Measurements from ENCODE around the gene EEFSEC.

DNA sequence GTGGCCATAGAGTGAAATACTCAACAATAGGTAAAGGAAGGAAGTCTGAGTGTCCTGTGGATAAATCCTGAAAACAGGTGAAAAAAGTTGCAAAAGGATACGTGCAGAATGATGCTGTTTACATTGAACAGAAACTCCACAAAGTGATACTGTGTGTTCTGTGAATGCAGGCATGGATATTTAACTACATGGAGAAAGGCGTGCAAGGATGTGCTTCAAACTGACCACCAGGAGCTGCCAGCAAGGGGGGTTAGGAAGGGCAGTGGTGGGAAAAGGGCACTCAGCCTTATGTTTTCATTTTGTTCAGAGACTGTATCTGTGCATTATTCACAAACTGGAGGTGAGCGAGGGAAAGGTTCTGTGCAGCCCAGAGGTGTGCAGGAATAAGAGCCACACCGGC lies 266.0 kb downstream of the EEFSEC start:
- TF ChIP-seq, protein P1, sequence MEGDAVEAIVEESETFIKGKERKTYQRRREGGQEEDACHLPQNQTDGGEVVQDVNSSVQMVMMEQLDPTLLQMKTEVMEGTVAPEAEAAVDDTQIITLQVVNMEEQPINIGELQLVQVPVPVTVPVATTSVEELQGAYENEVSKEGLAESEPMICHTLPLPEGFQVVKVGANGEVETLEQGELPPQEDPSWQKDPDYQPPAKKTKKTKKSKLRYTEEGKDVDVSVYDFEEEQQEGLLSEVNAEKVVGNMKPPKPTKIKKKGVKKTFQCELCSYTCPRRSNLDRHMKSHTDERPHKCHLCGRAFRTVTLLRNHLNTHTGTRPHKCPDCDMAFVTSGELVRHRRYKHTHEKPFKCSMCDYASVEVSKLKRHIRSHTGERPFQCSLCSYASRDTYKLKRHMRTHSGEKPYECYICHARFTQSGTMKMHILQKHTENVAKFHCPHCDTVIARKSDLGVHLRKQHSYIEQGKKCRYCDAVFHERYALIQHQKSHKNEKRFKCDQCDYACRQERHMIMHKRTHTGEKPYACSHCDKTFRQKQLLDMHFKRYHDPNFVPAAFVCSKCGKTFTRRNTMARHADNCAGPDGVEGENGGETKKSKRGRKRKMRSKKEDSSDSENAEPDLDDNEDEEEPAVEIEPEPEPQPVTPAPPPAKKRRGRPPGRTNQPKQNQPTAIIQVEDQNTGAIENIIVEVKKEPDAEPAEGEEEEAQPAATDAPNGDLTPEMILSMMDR (IDR thresholded peaks at IDR 0.05), result no peak
- no peak for TF ChIP-seq POLR2A (IDR thresholded peaks at IDR 0.05)
- TF ChIP-seq EP300 (IDR thresholded peaks at IDR 0.05), result no peak
